HK-2 (cell line): ENCODE results near the gene BAIAP2L2.

Experiments
- DNase-seq: peaks from one replicate; pipeline ENCODE4 v3.0.0-alpha.2; 2018; ENCODE audit not compliant: unreplicated experiment

The BAIAP2L2 gene

DNA sequence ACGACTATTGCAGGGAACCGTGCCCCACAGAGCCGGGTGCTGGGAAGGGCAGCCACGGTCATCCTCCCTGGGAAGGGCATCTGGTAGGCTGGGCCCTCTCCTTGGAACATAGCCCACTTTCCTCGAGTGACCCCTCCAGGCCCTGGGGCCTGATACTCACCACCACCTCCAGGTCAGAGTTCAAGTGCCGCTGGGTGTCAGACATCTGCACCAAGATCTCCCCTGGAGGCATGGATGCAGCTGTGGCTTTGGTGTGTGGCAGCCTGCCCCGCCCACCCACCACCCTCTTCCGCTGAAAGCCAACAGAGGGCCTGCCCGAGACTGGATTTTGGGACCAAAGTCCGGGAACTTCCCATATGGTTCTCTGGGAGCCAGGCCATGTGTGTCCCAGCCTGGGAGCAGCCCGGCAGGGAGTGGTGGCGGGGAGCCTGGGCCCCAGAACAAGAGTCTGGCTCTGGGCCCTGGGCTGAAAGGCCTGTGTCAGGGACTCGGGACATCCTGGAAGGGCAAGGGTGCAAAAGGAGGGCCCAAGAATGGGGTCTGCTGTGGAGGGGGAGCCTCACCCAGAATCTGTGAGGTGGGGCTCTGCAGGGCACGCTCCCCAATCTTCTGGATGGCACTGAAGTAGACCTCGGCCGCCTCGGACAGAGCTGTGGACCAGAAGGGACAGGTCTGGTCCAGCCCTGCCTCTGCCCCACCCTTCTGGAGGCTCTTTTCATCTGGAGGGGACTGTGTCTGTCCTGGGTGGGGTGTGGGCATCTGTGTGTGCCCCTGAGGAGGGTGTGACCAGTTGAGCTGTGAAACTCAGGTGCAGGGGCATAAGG is 2.6 kb downstream of the BAIAP2L2 start:
- no peak for DNase-seq

DNA sequence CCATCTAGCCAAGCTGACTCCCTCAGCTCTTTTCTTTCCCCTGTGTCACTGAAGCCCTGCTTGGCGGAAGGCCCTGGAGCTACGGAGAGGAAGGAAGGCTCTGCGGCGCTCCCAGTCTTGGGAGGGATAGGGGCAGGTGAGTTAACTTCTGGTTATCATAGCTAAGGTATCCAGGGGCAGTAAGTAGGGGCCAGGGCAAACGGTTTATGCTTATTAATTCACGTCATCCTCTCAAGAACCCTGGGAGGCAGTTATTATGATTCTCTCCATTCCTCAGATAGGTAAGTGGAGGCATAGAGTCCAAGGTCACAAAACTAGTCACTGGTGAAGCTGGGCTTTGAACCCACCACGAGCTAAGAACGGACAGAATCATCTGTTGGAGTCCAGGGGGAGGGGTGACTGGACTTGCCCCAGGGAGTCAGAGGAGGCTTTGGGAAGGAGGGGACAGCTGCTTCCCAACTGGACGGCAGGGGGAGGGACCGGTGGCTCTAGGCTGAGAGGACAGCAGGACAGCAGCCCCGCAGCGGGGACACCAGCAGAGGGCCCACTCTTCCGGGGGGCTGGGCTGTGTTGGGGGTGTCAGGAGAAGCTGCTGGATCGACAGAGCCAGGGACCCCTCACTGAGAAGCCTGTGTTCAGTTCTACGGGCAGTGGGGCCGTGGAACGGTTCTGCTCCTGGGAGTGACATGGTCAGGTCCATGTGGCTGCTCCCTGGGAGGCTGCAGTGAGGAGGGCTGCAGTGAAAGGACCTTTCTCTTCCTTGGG is 3.5 kb downstream of the BAIAP2L2 start:
- no peak for DNase-seq

- DNase-seq = no peak
Measured at GRCh38 chr22:38104084-38104483, 6.4 kb downstream of the BAIAP2L2 start.

DNA sequence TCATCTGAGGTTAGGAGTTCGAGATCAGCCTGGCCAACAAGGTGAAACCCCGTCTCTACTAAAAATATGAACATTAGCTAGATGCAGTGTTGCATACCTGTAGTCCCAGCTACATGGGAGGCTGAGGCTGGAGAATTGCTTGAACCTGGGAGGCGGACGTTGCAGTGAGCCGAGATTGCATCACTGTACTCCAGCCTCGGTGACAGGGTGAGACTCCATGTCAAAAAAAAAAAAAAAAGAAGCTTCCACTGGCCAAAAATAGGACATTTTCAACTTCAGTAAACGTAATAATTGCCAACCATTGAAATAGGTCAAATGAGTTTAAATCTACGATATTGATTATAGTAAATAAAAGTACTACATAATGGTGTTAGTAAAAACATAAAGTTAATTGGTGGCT is 6.8 kb downstream of the BAIAP2L2 start:
- no peak for DNase-seq

DNA sequence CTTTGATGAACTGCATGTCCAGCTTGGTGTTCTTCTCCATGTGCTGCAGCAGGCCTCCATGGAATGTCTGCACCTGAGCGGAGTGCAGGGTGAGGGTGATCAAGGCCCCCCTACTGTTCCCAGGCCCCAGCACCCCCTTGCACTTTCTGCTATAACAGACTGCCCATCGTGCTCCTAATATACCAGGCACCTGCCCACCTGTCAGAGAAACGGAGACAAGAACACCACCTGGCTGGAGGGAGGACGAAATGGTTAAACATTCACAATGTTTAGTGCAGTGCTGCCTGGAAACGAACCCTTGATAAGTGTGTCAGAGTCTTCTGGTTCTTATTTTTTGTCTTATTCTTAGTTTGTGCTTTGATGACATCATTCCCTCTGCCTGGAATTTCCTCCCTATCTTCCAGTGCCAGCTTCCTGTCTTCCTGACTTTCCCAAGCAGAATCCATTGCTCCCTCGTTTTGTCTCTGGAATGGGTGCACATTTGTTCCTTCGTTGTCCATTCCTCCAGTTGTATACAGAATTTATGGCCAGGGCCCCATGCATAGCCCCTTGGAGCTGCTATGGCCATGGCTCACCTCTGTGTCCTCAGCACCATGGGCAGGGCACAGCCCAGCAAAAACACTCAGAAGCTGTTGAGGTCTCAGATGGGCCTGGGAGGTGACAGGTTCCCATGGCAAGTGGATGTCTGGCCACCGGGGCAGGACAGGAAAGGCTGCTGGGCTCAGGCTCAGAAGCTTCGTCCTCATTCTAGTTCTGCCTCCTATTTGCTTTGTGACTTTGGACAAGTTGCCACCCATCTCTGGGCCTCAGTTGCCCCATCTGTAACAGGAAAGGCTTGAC is 11.9 kb downstream of the BAIAP2L2 start:
- no peak for DNase-seq

DNA sequence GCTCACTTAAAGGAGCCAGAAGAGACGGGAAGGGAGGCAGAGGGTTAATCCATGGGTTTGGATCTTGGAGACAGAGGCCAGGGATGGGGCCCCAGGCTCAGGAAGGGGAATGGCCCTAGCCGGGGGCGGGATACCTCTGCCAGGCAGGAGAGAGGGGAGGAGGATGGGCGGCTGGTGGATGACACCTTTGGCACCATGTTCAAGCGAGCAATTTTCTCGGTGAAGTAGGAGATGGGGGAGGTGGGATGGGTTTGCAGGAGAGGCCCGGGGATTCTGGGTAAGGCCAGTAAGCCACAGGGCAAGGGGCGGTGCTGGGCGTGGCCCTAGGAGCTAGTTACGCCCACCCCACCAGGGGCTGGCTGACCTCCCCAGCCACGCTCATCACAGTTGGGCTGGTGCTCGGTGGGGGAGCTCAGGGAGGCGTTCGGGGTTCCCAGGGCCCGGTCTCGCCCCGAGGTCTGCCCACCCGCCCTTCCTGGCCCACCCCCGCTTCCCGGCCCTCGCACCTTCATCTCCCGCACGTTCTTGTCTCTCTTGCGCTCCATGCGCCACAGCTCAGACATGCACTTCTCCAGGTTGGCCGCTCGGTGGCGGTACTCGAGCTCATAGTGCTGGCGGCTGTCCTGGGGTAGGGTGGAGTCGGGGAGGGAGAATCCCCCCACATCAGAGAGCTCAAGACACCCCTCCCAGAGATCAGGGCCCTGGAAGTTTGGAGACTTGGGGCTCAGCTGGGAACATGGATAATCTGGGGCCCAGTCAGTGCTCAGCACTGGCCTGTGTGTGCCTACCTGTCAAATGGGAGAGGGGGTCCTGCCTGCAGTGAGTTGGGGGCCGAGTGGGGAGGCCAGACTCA is 12.7 kb downstream of the BAIAP2L2 start:
- DNase-seq = no peak

DNA sequence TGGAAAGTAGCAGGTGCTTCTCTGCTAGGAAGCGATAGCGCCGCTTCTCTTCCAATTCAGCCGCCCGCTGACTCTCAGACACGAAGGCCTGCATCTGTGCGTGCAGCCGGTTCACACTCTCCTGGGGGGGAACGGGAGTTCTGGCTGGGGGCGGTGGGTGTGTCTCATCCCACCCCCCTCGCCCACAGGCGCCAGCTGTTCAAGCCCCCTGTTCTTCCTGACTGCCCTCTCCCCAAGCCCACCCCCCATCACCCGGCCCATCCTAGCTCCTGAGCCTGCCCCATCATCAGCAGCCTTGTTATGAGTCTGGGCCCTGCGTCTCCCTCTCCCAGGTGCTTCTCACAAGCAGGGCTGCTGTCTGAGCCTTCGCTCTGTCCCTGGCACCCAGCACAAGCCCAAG is 13.4 kb downstream of the BAIAP2L2 start:
- DNase-seq = no peak

- no peak for DNase-seq
Measured at GRCh38 chr22:38089474-38089851, 21.0 kb downstream of the BAIAP2L2 start.

- DNase-seq = no peak
Measured at GRCh38 chr22:38088629-38089473, 21.6 kb downstream of the BAIAP2L2 start.

- no peak for DNase-seq
Measured at GRCh38 chr22:38087855-38088254, 22.6 kb downstream of the BAIAP2L2 start.

- no peak for DNase-seq
Measured at GRCh38 chr22:38086942-38087341, 23.5 kb downstream of the BAIAP2L2 start.

DNA sequence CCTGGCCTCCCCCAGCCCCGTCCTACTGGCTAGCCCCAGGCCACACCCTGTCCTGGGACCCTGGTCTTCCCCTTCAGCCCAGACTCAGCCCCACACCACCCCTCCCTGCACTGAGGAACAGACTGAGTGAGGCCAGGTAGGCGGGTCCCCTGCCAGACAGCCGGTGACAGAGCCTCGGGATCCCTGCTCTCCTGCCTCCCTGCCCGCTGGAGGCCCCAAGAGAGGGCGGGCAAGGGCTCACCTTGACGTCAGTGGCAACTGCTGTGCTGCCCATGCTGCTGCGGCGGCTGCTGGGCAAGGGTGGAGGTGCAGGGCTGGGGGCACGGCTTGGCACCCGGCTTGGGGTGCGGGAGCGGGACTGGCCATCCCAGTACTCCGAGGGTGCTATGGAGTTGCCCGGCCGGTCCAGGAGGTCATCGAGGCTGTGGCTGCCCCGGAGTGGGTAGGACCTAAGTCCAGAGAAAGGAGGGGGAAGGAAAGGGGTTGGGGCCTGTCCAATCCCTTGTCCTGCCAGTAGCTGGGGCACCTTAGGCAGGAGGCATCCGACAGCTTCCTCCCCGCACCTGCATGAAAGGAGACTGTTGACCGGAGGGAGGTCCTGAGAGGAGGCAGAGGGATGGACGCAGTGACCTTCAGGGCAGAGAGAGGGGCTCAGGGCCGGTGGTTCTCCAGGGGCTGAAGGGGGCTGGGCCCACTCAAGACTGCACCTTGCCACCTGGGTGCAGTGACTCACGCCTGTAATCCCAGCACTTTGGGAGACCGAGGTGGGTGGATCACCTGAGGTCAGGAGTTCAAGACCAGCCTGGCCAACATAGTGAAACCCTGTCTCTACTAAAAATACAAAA is 24.3 kb downstream of the BAIAP2L2 start:
- no peak for DNase-seq

- DNase-seq = no peak
Measured at GRCh38 chr22:38085501-38085900, 25.0 kb downstream of the BAIAP2L2 start.

DNA sequence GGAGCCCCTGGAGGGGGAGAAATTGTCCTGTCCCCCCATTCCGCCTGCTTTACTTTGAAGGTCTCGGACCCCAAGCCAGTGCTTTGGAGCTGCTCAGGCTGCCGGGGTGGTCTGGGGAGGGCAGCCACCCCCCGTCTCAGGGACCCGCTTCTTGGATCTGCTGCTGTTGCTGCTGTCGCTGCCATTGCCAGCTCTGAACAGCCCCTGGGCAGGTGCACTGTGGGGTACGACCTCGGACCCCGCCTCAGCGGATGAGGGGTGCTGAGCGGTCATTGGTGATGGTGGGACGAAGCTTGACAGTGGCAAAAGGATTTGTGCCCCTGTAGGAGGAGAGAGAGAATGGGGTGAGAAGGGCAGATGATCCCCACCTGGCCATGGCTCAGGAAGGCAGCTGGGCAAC is 25.4 kb downstream of the BAIAP2L2 start:
- DNase-seq = no peak

DNA sequence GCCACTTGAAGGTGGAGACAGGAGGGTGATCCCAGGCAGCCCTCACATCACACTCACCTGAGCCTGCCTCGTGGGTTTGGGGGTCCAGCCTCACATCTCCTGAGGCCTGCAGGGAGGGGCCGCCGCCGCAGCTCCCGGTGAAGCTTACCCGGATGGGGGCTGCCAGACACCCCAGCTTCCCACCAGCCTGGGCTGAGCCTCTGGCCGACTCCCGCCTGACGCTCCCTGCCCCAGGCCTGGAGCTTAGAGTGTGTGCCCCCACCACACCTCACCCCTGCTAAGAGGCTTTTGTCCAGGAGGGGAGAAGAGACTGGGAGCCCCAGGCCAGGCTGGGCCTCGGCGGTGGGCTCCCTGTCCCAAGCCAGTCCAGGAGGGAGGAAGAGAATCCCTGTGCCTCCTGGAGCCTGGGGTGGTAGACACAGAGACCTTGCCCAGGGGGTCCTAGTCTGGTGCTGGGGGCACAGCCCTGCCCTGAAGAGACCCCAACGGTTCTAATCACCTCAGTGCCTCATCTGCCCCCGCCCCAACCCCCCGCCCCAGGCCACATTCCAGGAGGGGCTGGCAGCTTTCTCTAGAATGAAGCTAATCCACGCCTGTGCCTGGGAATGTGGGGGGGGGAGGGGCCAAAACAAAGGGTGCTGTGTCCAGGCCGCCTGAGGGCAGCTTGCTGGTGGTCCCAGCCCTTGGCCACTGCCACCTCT is 26.4 kb downstream of the BAIAP2L2 start, which contains the start of gene SLC16A8:
TSS of gene SLC16A8 (minus strand) at position 254 of the 701 bp plus-strand sequence. CDS start 1,311 bp downstream, outside the sequence.
- DNase-seq = no peak

DNA sequence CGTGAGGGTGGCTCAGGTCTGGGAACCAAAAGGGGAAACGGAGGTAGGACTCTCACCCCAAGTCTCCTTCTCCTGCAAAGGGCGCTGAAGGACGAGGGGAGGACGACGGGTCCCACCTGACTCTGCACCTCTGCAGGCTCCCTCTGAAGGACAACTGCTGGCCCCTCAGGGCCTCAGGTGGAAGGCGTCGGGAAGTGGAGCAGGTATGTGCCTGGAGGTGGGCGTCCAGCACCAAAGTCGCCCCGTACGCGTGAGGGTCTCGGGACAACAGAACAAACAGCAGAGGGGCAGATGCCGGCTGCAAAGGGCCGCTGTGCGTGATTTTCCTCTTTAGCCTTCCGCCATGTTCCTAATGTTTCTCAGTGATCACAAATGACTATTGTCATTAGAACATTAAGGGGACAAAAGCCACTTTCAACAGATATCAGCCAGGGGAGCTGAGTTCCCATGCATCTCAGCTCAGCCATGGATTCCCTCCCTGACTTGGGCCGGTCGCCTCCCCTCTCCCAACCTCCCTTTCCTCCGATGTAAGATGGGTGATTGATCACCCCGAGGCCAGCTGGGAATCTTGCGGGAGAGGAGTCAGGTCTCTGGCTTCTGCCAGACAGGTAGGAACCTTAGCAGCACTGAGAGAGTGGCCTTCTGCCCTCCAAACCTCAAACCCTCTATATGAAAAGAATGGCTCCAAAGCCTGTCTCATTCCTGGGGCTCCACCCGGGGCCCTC is 27.3 kb downstream of the BAIAP2L2 start:
- no peak for DNase-seq

- DNase-seq = no peak
Measured at GRCh38 chr22:38081941-38082828, 28.3 kb downstream of the BAIAP2L2 start.
